H1 (cell line): ENCODE results near the gene TMEM151B. TPM values are rescaled to one million over a fixed set of nuclear protein-coding genes. Genes with fewer than 3 reads are reported as not detected.
"Not testable (repeated sequence)": the region's sequence is repeated elsewhere in the genome, so short reads cannot be mapped to it uniquely, and the experiment has no call there.

ENCODE experiments used
- CTCF ChIA-PET: fragments of 300-600 bp; sonication (Branson Sonifier 250); formaldehyde crosslinking; loops from one replicate; lab custom pipeline; 2021; ENCODE audit not compliant: partially characterized antibody; lab: Charles Lee
- POLR2A ChIA-PET: fragments of 300-600 bp; sonication (Branson Sonifier 250); formaldehyde crosslinking; loops from one replicate; lab custom pipeline; 2021; ENCODE audit warnings: inconsistent platforms; ENCODE audit not compliant: partially characterized antibody; lab: Charles Lee
- DNase-seq, 2 experiments: peaks; one replicate each; pipeline versions ENCODE4 v3.0.0 to v3.0.0-alpha.2; 2010 to 2022; ENCODE audit warnings: low spot score in 2 of 2, low read depth in 1 of 2, mixed read lengths in 1 of 2
- FAIRE-seq: peaks from 2 replicates; lab custom pipeline; 2011; peaks lifted over from hg19 to GRCh38; lab: Jason Lieb, UNC
- H2AFZ ChIP-seq: 2 replicates; pipeline ENCODE4 v1.8.1; 2012; ENCODE audit warnings: low read length, inconsistent platforms
- H2AK5ac ChIP-seq: 2 replicates; pipeline ENCODE4 v1.6.1; 2013; ENCODE audit warnings: low read depth, low read length
- H2BK120ac ChIP-seq: replicated peaks from 2 replicates; pipeline ENCODE3; 2013; ENCODE audit warnings: low read depth, low read length, inconsistent platforms
- H2BK12ac ChIP-seq: 2 replicates; pipeline ENCODE4 v1.6.1; 2013; ENCODE audit warnings: low read depth, low read length
- H2BK15ac ChIP-seq: 2 replicates; pipeline ENCODE4 v1.6.1; 2013; ENCODE audit warnings: low read length
- H2BK20ac ChIP-seq: 2 replicates; pipeline ENCODE4 v1.6.1; 2013; ENCODE audit warnings: low read length
- H2BK5ac ChIP-seq: 2 replicates; pipeline ENCODE4 v1.6.1; 2013; ENCODE audit warnings: low read depth, low read length
- H3K14ac ChIP-seq: 2 replicates; pipeline ENCODE4 v1.6.1; 2013; ENCODE audit warnings: inconsistent platforms; ENCODE audit not compliant: insufficient read length
- H3K18ac ChIP-seq: 2 replicates; pipeline ENCODE4 v1.6.1; 2013; ENCODE audit warnings: low read length; ENCODE audit errors: extremely low read depth
- H3K23ac ChIP-seq: 2 replicates; pipeline ENCODE4 v1.6.1; 2013; ENCODE audit warnings: inconsistent platforms; ENCODE audit not compliant: insufficient read length
- H3K23me2 ChIP-seq: 2 replicates; pipeline ENCODE4 v1.6.1; 2013; ENCODE audit warnings: low read depth, low read length
- H3K27ac ChIP-seq: 2 replicates; pipeline ENCODE4 v1.6.1; 2011; ENCODE audit warnings: low read depth, low read length, inconsistent platforms
- H3K27me3 ChIP-seq, 4 experiments: replicated peaks in 1 of 4; 1 replicate in 1 of 4; 2 replicates in 3 of 4; pipeline versions ENCODE4 v1.6.1 to v1.8.1; 2011 to 2013; ENCODE audit warnings: low read length in 3 of 4, mild to moderate bottlenecking in 3 of 4, inconsistent platforms in 2 of 4, mixed read lengths in 2 of 4, moderate library complexity in 1 of 4; ENCODE audit not compliant: control insufficient read depth in 3 of 4, insufficient read depth in 3 of 4; ENCODE audit errors: extremely low read depth in 1 of 4
- H3K36me3 ChIP-seq, 4 experiments: 2 replicates each; pipeline versions ENCODE4 v1.6.1 to v1.8.1; 2011 to 2013; ENCODE audit warnings: mild to moderate bottlenecking in 4 of 4, low read length in 3 of 4, moderate library complexity in 2 of 4, control low read depth in 1 of 4, inconsistent platforms in 1 of 4; ENCODE audit not compliant: insufficient read depth in 4 of 4, control insufficient read depth in 2 of 4
- H3K4ac ChIP-seq: replicated peaks from 2 replicates; pipeline ENCODE3; 2013; ENCODE audit warnings: low read length, low read depth, mixed read lengths, inconsistent platforms; ENCODE audit not compliant: insufficient read length
- H3K4me1 ChIP-seq, 4 experiments: replicated peaks in 1 of 4; 1 replicate in 1 of 4; 2 replicates in 3 of 4; pipeline versions ENCODE4 v1.6.1 to v1.8.1; 2011 to 2013; ENCODE audit warnings: low read length in 3 of 4, inconsistent platforms in 2 of 4, mixed read lengths in 1 of 4; ENCODE audit not compliant: insufficient read depth in 4 of 4, control insufficient read depth in 3 of 4
- H3K4me2 ChIP-seq, 2 experiments: 2 replicates each; pipeline versions ENCODE4 v1.6.1 to v1.8.1; 2011 to 2013; ENCODE audit warnings: low read depth in 2 of 2, low read length in 2 of 2, control low read depth in 1 of 2, inconsistent platforms in 1 of 2, mild to moderate bottlenecking in 1 of 2; ENCODE audit not compliant: insufficient read depth in 1 of 2
- H3K4me3 ChIP-seq, 4 experiments: fragments of 200-600, 300-600 bp in 1 of 4; sonication (generic), shearing (Covaris generic), sonication (Bioruptor Twin) in 1 of 4; 2 replicates each; pipeline versions ENCODE4 v1.5.1 to v1.8.1; 2011 to 2016; ENCODE audit warnings: low read length in 4 of 4, low read depth in 3 of 4, control low read depth in 2 of 4, inconsistent platforms in 2 of 4, mild to moderate bottlenecking in 2 of 4, mixed read lengths in 1 of 4, moderate library complexity in 1 of 4; ENCODE audit not compliant: insufficient read depth in 2 of 4; ENCODE audit errors: extremely low read depth in 1 of 4
- H3K56ac ChIP-seq: replicated peaks from 2 replicates; pipeline ENCODE3; 2013; ENCODE audit warnings: low read depth, mild to moderate bottlenecking, mixed read lengths, low read length, inconsistent platforms; ENCODE audit not compliant: insufficient read length
- H3K79me1 ChIP-seq: 2 replicates; pipeline ENCODE4 v1.6.1; 2013; ENCODE audit warnings: low read depth, low read length, control low read depth
- H3K79me2 ChIP-seq, 2 experiments: 2 replicates each; pipeline versions ENCODE4 v1.6.1 to v1.8.1; 2012 to 2013; ENCODE audit warnings: low read length in 2 of 2, mild to moderate bottlenecking in 2 of 2, inconsistent platforms in 1 of 2; ENCODE audit not compliant: insufficient read depth in 2 of 2, control insufficient read depth in 1 of 2
- H3K9ac ChIP-seq, 4 experiments: replicated peaks in 1 of 4; 1 replicate in 1 of 4; 2 replicates in 3 of 4; pipeline versions ENCODE4 v1.6.1 to v1.8.1; 2011 to 2013; ENCODE audit warnings: low read depth in 3 of 4, low read length in 3 of 4, control low read depth in 2 of 4, mild to moderate bottlenecking in 2 of 4, moderate library complexity in 2 of 4, inconsistent platforms in 1 of 4; ENCODE audit errors: extremely low read depth in 1 of 4
- H3K9me3 ChIP-seq, 2 experiments: 2 replicates each; pipeline versions ENCODE4 v1.6.1 to v1.8.1; 2012 to 2013; ENCODE audit warnings: mild to moderate bottlenecking in 2 of 2, moderate library complexity in 2 of 2, control low read depth in 1 of 2, inconsistent platforms in 1 of 2, low read depth in 1 of 2, low read length in 1 of 2, mixed read lengths in 1 of 2; ENCODE audit not compliant: insufficient read depth in 2 of 2
- H4K20me1 ChIP-seq, 2 experiments: replicated peaks in 1 of 2; 2 replicates each; pipeline versions ENCODE3 to v1.8.1; 2011 to 2013; ENCODE audit warnings: inconsistent platforms in 2 of 2, low read length in 2 of 2, mild to moderate bottlenecking in 1 of 2; ENCODE audit not compliant: insufficient read depth in 2 of 2, control insufficient read depth in 1 of 2
- H4K5ac ChIP-seq: 2 replicates; pipeline ENCODE4 v1.6.1; 2013; ENCODE audit warnings: low read length, low read depth, mixed read lengths, inconsistent platforms; ENCODE audit not compliant: insufficient read length
- H4K8ac ChIP-seq: 2 replicates; pipeline ENCODE4 v1.8.0; 2013; ENCODE audit warnings: mild to moderate bottlenecking, moderate library complexity, low read length, inconsistent platforms; ENCODE audit not compliant: insufficient read depth; ENCODE audit errors: extremely low read depth
- H4K91ac ChIP-seq: replicated peaks from 2 replicates; pipeline ENCODE3; 2013; ENCODE audit warnings: low read length, mixed read lengths, inconsistent platforms; ENCODE audit not compliant: insufficient read length
- WGBS, 2 experiments: shearing (Covaris generic) in 1 of 2; methylation state at CpG; one replicate each; pipeline versions ENCODE4 v1.1.6 to v1.1.7; 2013 to 2015; ENCODE audit warnings: low lambda C conversion rate in 2 of 2, mixed read lengths in 2 of 2, inconsistent platforms in 1 of 2, low coverage in 1 of 2, missing lambda C conversion rate in 1 of 2; ENCODE audit not compliant: insufficient replicate concordance in 2 of 2, insufficient coverage in 1 of 2, insufficient read length in 1 of 2; ENCODE audit errors: extremely low coverage in 1 of 2, missing lambda C conversion rate in 1 of 2; 5-methylcytosine and 5-hydroxymethylcytosine counted together
- polyA plus RNA-seq, 7 experiments: library from polyadenylated mRNA; depleted of rRNA in 3 of 7; stranded (reverse) in 5 of 7; unstranded in 2 of 7; fragments of >200 nt in 5 of 7; fragments of 200-250 nt in 2 of 7; gene quantifications; 1 replicate in 5 of 7; 2 replicates in 1 of 7; 4 replicates in 1 of 7; pipeline versions ENCODE4 v1.2.1 to v1.2.3, GENCODE V29; 2011 to 2013; ENCODE audit warnings: missing spikeins in 2 of 7, mixed read lengths in 2 of 7
- total RNA-seq: library from RNA; stranded (reverse); fragmentation: NEBNext Ultra II Directional; extraction: Animal tissue kit (Norgen Biotek cat#: 25700); gene quantifications from 2 replicates; pipeline ENCODE4 v1.2.1, GENCODE V29; 2021

The TMEM151B gene
- total and polyA plus RNA-seq, 2 of the 8 experiments (the other 6 are each of a cell fraction or from before 2014, with no cell fraction given) = 8.0 to 15.5 TPM

DNA sequence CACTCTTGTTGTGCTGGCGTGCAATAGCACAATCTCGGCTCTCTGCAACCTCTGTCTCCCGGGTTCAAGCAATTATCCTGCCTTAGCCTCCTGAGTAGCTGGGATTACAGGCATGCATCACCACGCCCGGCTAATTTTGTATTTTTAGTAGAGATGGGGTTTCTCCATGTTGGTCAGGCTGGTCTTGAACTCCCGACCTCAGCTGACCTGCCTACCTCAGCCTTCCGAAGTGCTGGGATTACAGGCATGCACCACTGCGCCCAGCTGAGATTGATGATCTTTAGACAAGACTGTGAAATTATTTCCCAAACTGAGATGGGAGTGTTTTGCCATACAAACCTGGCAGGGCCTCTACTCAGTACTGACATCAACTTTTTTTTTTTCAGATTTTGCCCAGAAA is 44.4 kb downstream of the TMEM151B start:
- not testable (repeated sequence) for H3K4ac ChIP-seq, H3K9me3 ChIP-seq, H4K20me1 ChIP-seq, H3K4me1 ChIP-seq, FAIRE-seq, H3K9ac ChIP-seq, H3K23ac ChIP-seq, H3K56ac ChIP-seq, H4K8ac ChIP-seq, H3K79me1 ChIP-seq, H2BK20ac ChIP-seq, H3K27me3 ChIP-seq, H3K4me2 ChIP-seq, H3K4me3 ChIP-seq, H2BK5ac ChIP-seq, H4K91ac ChIP-seq, H2BK120ac ChIP-seq, H3K14ac ChIP-seq, DNase-seq, H3K27ac ChIP-seq, H2BK15ac ChIP-seq, H2AK5ac ChIP-seq, H4K5ac ChIP-seq, H2AFZ ChIP-seq, H3K18ac ChIP-seq, H3K23me2 ChIP-seq, H2BK12ac ChIP-seq
- Histone ChIP-seq H3K36me3 (peaks cover 7 to 23% (median 19%) of the 10 kb centered on the region in 4 experiments; a peak in 7 of 8 replicates), H3K79me2 (peaks cover 0 to 13% of the 10 kb centered on the region in 2 experiments; a peak in 2 of 4 replicates)
- POLR2A ChIA-PET = interaction anchor here (0.7 to 5.6 kb wide), 7 partner anchors 13 to 68 kb away, joined by 3 to 80 read pairs (median 5); partner anchors contain the start of genes HSP90AB1 and SLC35B2
- CTCF ChIA-PET = interaction anchor here (0.8 to 9.9 kb wide), 13 partner anchors 10 to 816 kb away, joined by 3 to 108 read pairs (median 5); no protein-coding TSS in a partner anchor
- 97% methylated on average over 8 of the region's 8 CpGs; no CpG with 5 or more reads in 1 of the 2 experiments for WGBS, 2 experiments
